Mucosa of descending colon (tissue), 3 donors: Measurements from ENCODE around the gene HOMER2. TPM values are rescaled to one million over a fixed set of nuclear protein-coding genes. Genes with fewer than 3 reads are reported as not detected.

Experiments used
- ATAC-seq: fragments of 200-7000 bp; cut with Tn5 transposase; one replicate; pipeline ENCODE4 v1.9.1; 2020; ENCODE audit warnings: mild to moderate bottlenecking, moderate library complexity
- DNase-seq, 3 donors: peaks; one replicate each; pipeline ENCODE4 v3.0.0-alpha.2; 2020
- H3K36me3 ChIP-seq: fragments of 200-600 bp; one replicate; pipeline ENCODE4 v1.8.0; 2021; ENCODE audit warnings: low read depth, mild to moderate bottlenecking
- H3K4me1 ChIP-seq: fragments of 200-600 bp; one replicate; pipeline ENCODE4 v1.8.0; 2021; ENCODE audit warnings: low read depth, mild to moderate bottlenecking
- H3K4me3 ChIP-seq: fragments of 200-600 bp; one replicate; pipeline ENCODE4 v1.8.0; 2021; ENCODE audit warnings: mild to moderate bottlenecking
- H3K9me3 ChIP-seq: fragments of 200-600 bp; one replicate; pipeline ENCODE4 v1.8.0; 2021; ENCODE audit warnings: mild to moderate bottlenecking
- CTCF ChIP-seq: fragments of 200-600 bp; IDR thresholded peaks from one replicate; pipeline ENCODE4 v1.8.0; 2022; ENCODE audit warnings: antibody characterized with exemption, mild to moderate bottlenecking
- intact Hi-C, 2 donors: fragments of 100-400 bp; cut with DNase I in 1 of 2; cut with micrococcal nuclease in 1 of 2; formaldehyde crosslinking; loops; one replicate each; pipeline versions ENCODE4 v1.11.0 to v1.11.1; 2022; cut with DNase I, micrococcal nuclease
- total RNA-seq, 3 donors: library from RNA; stranded (reverse); fragmentation: NEBNext Ultra II Directional in 2 of 3; extraction: Animal tissue kit (Norgen Biotek cat#: 25700) in 2 of 3; gene quantifications; one replicate each; pipeline versions ENCODE4 v1.2.1 to v1.2.4, GENCODE V29; 2021 to 2023
- donor health status: DM: no; HTN: no; CAD: no; lungs with moderate emphysema.
- donor health status: DM: no; HTN: no; CAD: no.
- donor health status: DM: no; HTN: yes; CAD: no.

The HOMER2 gene
- total RNA-seq, 3 donors from 2014 or later: 1.9 to 16.3 (median 2.1) TPM

GRCh38 chr15:82802497-82802896 lies 150.0 kb downstream of the HOMER2 start:
- Histone ChIP-seq H3K36me3 (no peaks in the 10 kb centered on the region), H3K9me3 (no peaks in the 10 kb centered on the region), H3K4me1 (no peaks in the 10 kb centered on the region), H3K4me3 (no peak overlapping the region)
- ATAC-seq (no peak), DNase-seq (no peak)
- intact Hi-C loops: no loop called here
- TF ChIP-seq CTCF: no peak

GRCh38 chr15:82799183-82799841 lies 153.2 kb downstream of the HOMER2 start:
- no peaks in the 10 kb centered on the region for H3K4me1 ChIP-seq
- H3K36me3 ChIP-seq: no peaks in the 10 kb centered on the region
- no peak overlapping the region for H3K4me3 ChIP-seq
- ATAC-seq: no peak
- TF ChIP-seq CTCF: no peak
- intact Hi-C loops: no loop called here
- no peak for DNase-seq
- no peaks in the 10 kb centered on the region for H3K9me3 ChIP-seq

Other genes starting within 250 kb of the HOMER2 start
- gene AP3B2, start 242.8 kb downstream of the HOMER2 start, total RNA-seq: 1 to 10 TPM in 2 of 3 donors, under 1 TPM in 1; 0.67 to 5.4 (median 1.9) TPM
- not detected for gene FSD2, start 146.7 kb downstream of the HOMER2 start, total RNA-seq
- gene WHAMM, start 143.1 kb downstream of the HOMER2 start, total RNA-seq: 10 to 100 TPM; 10.8 to 13.2 (median 11.4) TPM
- gene RAMAC, start 33.5 kb upstream of the HOMER2 start, total RNA-seq: 10 to 100 TPM; 19.5 to 23.9 (median 20.6) TPM
- 10 to 100 TPM; 21.4 to 24.6 (median 23.0) TPM for gene C15orf40, start 58.9 kb upstream of the HOMER2 start, total RNA-seq
- 10 to 100 TPM; 50.9 to 57.8 (median 53.7) TPM for gene BTBD1, start 114.5 kb upstream of the HOMER2 start, total RNA-seq
- 1 to 10 TPM; 1.2 to 4.9 (median 1.5) TPM for gene TM6SF1, start 154.9 kb upstream of the HOMER2 start, total RNA-seq